Measurements from ENCODE around the gene CPN2. TPM values are rescaled to one million over a fixed set of nuclear protein-coding genes. Genes with fewer than 3 reads are reported as not detected.
A peak's percentile ranks its signal among the peaks of the same experiment; 100 is the strongest.

Gene CPN2
- polyA plus RNA-seq, 3 donors from 2014 or later: not detected

DNA sequence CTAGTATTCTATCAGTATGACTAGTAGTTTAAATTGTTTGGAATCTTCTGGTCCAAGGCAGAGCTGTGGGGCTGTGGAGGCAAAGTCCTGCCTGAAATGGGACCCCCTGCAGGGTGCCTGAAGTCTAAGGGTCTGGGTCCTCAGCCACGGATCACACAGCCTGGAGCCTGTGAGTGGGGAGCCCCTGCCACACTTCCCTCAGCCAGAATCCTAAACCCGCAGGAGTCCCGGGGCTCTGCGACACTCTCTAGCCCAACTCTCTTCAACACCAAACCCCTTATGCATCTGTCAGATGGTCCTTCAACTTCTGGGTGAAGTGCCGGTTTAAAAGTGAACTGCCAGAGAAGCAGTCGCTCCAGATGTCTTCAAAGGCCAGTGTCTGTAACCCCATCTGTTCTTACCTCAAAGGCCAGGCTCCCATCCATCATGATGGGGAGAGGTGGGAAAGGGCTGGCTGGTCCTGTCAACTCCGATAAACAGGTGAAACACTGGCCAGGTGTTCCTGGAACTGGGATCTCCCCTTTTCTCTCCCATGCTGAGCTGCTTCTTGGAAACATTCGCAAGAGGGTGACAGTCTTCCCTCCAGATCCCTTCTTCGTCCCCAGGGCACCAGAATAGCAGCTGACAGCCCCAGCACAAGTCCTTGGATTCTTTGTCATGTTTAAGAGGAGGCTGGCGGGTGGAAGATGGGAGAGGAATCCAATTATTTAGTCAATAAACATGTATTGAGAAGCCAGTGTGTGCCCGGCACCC, 45.6 kb downstream of the CPN2 start:
- Mint-ChIP-seq H3K36me3 (no peaks in the 10 kb centered on the region), H3K9me3 (peaks cover 0 to 3% (median 0%) of the 10 kb centered on the region in 6 donors), H3K4me3 (peak overlapping the region in 4 of 5 donors; percentile 26 to 82 (median 72)), H3K4me1 (peaks cover 7 to 37% of the 10 kb centered on the region in 2 donors), H3K27me3 (ENCODE audit: low read depth in 3 of 3) (peaks cover 4 to 16% (median 7%) of the 10 kb centered on the region in 3 donors), H3K27ac (no peak overlapping the region)
- no peak for DNase-seq

DNA sequence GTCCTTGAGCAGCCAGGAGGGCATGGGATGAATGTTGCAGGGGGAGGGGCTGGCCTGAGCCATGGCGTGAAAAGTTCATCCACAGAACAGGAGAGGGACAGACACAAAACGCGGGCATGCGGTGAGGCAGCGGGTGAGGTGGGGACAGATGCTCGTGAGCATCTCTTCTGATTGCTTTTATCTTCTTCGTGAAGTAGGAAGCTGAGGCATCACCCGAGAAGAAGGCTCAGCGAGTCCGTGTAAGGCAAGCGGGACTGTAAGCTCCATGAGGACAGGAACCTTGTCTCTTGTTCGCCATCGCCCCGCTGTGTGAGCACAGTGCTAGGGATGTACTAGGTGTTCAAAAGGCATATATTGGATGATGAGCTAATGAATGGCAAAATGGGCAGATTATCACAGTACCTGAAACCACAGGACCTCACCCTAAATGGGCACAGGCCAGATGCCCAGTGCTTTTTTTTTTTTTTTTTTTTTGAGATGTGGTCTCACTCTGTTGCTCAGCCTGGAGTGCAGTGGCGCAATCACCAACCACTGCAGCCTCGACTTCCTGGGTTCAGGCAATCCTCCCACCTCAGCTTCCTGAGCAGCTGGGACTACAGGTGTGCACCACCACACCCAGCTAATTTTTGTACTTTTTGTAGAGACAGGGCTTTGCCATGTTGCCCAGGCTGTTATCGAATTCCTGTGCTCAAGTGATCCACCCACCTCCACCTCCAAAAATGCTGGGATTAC, 46.8 kb downstream of the CPN2 start:
- H3K27me3 Mint-ChIP-seq (ENCODE audit: low read depth in 3 of 3): peaks cover 2 to 16% (median 4%) of the 10 kb centered on the region in 3 donors
- H3K9me3 Mint-ChIP-seq: peaks cover 0 to 3% (median 0%) of the 10 kb centered on the region in 6 donors
- H3K4me3 Mint-ChIP-seq: peak overlapping the region in 2 of 5 donors; percentile 8 to 27
- H3K27ac Mint-ChIP-seq: no peak overlapping the region
- peaks cover 16 to 44% of the 10 kb centered on the region in 2 donors for H3K4me1 Mint-ChIP-seq
- H3K36me3 Mint-ChIP-seq: no peaks in the 10 kb centered on the region
- DNase-seq: no peak

DNA sequence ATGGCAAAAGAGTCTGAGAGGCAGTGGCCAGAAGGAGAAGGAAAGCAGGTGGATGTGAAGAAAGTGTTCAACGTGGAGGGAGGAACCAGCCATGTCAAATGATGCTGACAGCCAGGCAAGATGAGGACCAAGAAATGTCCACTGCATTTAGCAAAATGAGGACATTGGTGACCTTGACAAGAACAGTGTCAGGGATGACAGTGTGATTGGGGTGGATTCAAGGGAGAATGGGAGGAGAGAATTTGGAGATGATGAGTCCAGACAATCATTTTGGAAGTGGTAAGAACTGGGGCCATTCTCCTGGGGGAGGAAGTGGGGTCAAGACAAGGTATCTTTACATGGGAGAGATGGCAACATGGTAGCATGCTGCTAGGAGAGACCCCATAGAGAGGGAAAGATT, 47.4 kb downstream of the CPN2 start:
- H3K36me3 Mint-ChIP-seq: no peaks in the 10 kb centered on the region
- peaks cover 4 to 16% (median 4%) of the 10 kb centered on the region in 3 donors for H3K27me3 Mint-ChIP-seq (ENCODE audit: low read depth in 3 of 3)
- DNase-seq: no peak
- H3K4me1 Mint-ChIP-seq: peaks cover 19 to 47% of the 10 kb centered on the region in 2 donors
- H3K27ac Mint-ChIP-seq: no peak overlapping the region
- H3K4me3 Mint-ChIP-seq: no peak overlapping the region
- peaks cover 0 to 3% (median 0%) of the 10 kb centered on the region in 6 donors for H3K9me3 Mint-ChIP-seq

DNA sequence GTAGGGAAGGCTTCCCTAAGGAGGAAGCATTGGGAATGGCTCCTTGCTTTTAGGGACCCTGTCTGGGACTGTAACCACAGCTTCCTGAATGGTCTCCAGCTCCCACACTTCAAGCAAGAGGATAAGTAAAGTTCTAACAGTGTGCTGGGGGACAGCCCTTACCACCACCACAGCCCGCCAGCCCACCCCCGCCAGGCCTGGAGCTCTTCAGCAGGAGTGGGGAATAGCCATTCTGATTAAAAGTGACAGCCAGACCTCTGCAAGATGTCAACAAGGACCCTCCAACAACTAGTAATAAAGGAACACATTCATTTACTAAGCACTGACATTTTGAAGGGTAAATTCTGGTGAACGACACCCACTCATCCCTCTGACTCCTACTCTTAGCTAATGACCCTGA, 49.4 kb downstream of the CPN2 start:
- Mint-ChIP-seq H3K36me3 (no peaks in the 10 kb centered on the region), H3K4me3 (no peak overlapping the region)
- DNase-seq: no peak

DNA sequence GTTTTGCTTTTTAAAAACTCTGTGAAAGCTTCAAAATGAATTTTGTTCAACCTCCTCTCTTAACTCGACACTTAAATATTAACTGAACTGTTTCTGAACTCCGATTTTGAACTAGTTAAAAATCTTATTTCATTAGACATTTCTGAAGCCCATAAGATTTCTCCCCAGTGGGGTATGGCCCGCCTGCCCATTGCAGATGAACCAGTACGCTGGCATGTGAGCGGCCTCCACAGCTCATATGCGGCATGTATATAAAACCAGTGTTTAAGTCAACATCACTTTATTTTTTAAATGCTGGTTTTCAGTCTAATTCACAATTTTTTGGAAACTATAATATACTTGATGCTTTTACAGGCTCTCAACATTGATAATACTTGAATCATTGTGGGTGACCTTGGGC, 50.2 kb downstream of the CPN2 start:
- no peak for DNase-seq
- Mint-ChIP-seq H3K4me1 (peaks cover 21 to 32% of the 10 kb centered on the region in 2 donors), H3K4me3 (peak overlapping the region in 1 of 5 donors; percentile 30), H3K9me3 (peaks cover 0 to 3% (median 0%) of the 10 kb centered on the region in 6 donors), H3K27ac (no peak overlapping the region), H3K36me3 (no peaks in the 10 kb centered on the region), H3K27me3 (ENCODE audit: low read depth in 3 of 3) (peaks cover 4 to 11% (median 6%) of the 10 kb centered on the region in 3 donors)

More for the DNA sequence above, 49.4 kb downstream of the CPN2 start:
- peaks cover 0 to 3% (median 0%) of the 10 kb centered on the region in 6 donors for H3K9me3 Mint-ChIP-seq
- H3K27me3 Mint-ChIP-seq (ENCODE audit: low read depth in 3 of 3): peaks cover 4 to 12% (median 6%) of the 10 kb centered on the region in 3 donors
- no peak overlapping the region for H3K27ac Mint-ChIP-seq
- peaks cover 21 to 40% of the 10 kb centered on the region in 2 donors for H3K4me1 Mint-ChIP-seq

DNA sequence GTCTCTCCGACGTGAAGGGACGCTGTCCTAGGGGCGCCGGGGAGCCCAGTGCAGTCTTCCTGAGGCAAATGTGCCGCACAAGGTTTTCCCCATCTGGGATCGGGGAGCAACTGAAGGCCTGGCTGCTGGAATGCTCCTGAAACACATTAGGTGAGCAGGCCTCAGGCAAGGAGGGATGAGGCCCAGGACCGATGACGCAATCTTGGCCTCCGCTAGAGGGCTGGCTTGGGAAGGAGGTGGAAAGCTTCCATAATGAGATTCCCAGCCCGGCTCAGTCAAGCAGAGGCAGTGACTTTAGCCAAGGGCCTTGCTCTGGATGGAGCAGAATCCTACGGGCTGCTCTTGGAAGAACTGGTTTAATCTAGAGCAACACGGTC, 50.8 kb downstream of the CPN2 start:
- peaks cover 4 to 8% (median 6%) of the 10 kb centered on the region in 3 donors for H3K27me3 Mint-ChIP-seq (ENCODE audit: low read depth in 3 of 3)
- H3K27ac Mint-ChIP-seq: no peak overlapping the region
- DNase-seq: no peak
- H3K4me1 Mint-ChIP-seq: peaks cover 21 to 26% of the 10 kb centered on the region in 2 donors
- no peaks in the 10 kb centered on the region for H3K36me3 Mint-ChIP-seq
- H3K4me3 Mint-ChIP-seq: peak overlapping the region in 3 of 5 donors; percentile 21 to 71 (median 51)
- H3K9me3 Mint-ChIP-seq: peaks cover 0 to 3% (median 0%) of the 10 kb centered on the region in 6 donors

DNA sequence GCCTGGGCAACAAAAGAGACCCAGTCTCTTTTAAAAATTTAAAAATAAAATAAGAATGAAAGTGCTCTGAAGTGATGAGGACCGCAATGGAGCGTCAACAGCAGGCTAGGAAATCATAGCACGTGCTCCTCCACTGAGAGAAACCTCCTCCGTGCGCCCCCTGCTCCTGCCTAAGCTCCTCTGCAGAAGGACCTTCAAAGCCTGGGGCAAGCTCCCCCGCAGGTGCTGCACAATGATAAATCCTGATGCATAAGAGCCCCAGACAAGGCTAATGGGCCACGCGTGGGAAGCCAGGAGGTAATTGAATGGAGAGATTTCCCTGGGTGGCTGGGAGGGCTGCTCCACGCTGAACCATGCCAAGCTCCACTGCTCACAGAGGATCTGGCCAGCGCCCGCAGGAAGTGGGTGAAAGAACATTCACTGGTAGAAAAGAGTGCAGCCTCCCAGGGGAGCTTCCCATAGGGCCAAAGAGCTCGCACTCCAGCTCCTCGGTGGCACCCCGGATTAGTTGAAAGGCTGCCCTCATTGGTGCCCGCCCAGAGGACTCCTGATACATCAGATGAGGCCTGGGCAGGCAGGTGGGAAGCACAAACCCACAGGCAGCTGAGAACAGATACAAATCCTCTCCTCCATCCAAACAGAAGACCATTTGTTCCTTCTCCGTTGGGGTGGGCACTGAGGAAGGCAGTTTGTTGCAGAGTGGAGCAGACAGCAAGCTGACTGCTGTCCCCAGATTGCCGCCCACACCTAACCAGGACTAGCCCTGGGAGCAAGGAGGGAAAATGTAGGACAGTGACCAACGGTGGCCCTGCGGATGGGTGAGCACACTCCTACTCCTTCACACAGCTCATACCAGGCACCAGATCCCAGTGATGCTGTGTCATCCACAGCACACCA, 52.5 kb downstream of the CPN2 start:
- Mint-ChIP-seq H3K36me3 (no peaks in the 10 kb centered on the region), H3K9me3 (no peaks in the 10 kb centered on the region), H3K27ac (no peak overlapping the region), H3K27me3 (ENCODE audit: low read depth in 3 of 3) (peaks cover 0 to 12% (median 8%) of the 10 kb centered on the region in 3 donors), H3K4me3 (no peak overlapping the region), H3K4me1 (peaks cover 15 to 21% of the 10 kb centered on the region in 2 donors)
- DNase-seq: no peak

GRCh38 chr3:194296454-194297263, 54.5 kb downstream of the CPN2 start:
- peaks cover 15 to 21% of the 10 kb centered on the region in 2 donors for H3K4me1 Mint-ChIP-seq
- no peak overlapping the region for H3K4me3 Mint-ChIP-seq

DNA sequence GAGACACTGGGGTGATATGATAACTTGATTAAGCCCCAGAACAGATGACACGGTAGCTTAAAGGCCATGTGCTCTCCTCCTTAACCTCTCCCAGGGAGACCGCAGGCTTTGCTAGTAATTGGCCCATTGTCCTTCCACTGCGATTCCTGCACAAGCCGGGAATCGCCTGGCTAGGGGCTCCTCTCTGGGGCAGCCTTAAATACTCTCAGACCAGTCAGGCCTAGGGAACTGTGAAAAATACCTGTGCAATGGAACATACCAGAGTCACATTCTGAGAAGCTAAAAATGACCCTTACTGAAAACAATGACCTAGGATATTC, 56.3 kb downstream of the CPN2 start:
- H3K9me3 Mint-ChIP-seq: peaks cover 0 to 2% (median 0%) of the 10 kb centered on the region in 6 donors
- peaks cover 5 to 14% (median 11%) of the 10 kb centered on the region in 3 donors for H3K27me3 Mint-ChIP-seq (ENCODE audit: low read depth in 3 of 3)
- no peaks in the 10 kb centered on the region for H3K36me3 Mint-ChIP-seq
- DNase-seq: no peak
- H3K4me1 Mint-ChIP-seq: peaks cover 6 to 8% of the 10 kb centered on the region in 2 donors
- no peak overlapping the region for H3K27ac Mint-ChIP-seq
- H3K4me3 Mint-ChIP-seq: no peak overlapping the region

More at GRCh38 chr3:194296454-194297263, 54.5 kb downstream of the CPN2 start:
- peaks cover 7 to 15% (median 8%) of the 10 kb centered on the region in 3 donors for H3K27me3 Mint-ChIP-seq (ENCODE audit: low read depth in 3 of 3)
- no peak for DNase-seq
- no peak overlapping the region for H3K27ac Mint-ChIP-seq
- H3K36me3 Mint-ChIP-seq: no peaks in the 10 kb centered on the region
- no peaks in the 10 kb centered on the region for H3K9me3 Mint-ChIP-seq

- Mint-ChIP-seq H3K27ac (no peak overlapping the region), H3K9me3 (peaks cover 0 to 2% (median 0%) of the 10 kb centered on the region in 6 donors), H3K4me3 (no peak overlapping the region)
These were observed 56.8 kb downstream of the CPN2 start for GRCh38 chr3:194294199-194294894.

GRCh38 chr3:194293546-194294198, 57.5 kb downstream of the CPN2 start:
- Mint-ChIP-seq H3K27me3 (ENCODE audit: low read depth in 3 of 3) (peaks cover 3 to 14% (median 11%) of the 10 kb centered on the region in 3 donors), H3K36me3 (no peaks in the 10 kb centered on the region), H3K9me3 (peaks cover 0 to 2% (median 0%) of the 10 kb centered on the region in 6 donors), H3K27ac (no peak overlapping the region), H3K4me3 (no peak overlapping the region), H3K4me1 (peaks cover 1 to 2% of the 10 kb centered on the region in 2 donors)
- no peak for DNase-seq

More at GRCh38 chr3:194294199-194294894, 56.8 kb downstream of the CPN2 start:
- DNase-seq: no peak
- Mint-ChIP-seq H3K4me1 (peaks cover 4 to 5% of the 10 kb centered on the region in 2 donors), H3K36me3 (no peaks in the 10 kb centered on the region), H3K27me3 (ENCODE audit: low read depth in 3 of 3) (peaks cover 5 to 14% (median 11%) of the 10 kb centered on the region in 3 donors)

DNA sequence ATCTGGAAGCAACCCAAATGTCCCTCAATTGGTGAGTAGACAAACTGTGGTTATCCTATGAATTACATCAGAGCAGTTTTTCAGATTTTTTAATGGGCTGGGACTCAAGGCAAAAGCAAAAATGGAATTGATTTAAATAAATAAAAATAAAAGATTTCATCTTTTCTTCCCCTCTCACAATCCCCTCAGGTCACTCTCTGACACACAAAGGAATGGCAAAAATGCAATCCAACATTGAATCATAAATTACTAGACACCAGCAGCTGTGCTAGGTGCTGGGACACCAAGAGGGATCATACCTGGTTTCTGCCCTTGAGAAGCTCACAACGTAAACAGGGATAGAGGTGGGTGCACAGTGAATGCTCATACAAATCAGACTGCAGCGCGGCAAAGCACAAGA, 58.8 kb downstream of the CPN2 start:
- no peaks in the 10 kb centered on the region for H3K36me3 Mint-ChIP-seq
- peaks cover 0 to 2% (median 0%) of the 10 kb centered on the region in 6 donors for H3K9me3 Mint-ChIP-seq
- H3K4me3 Mint-ChIP-seq: no peak overlapping the region
- H3K4me1 Mint-ChIP-seq: no peaks in the 10 kb centered on the region
- no peak for DNase-seq
- H3K27ac Mint-ChIP-seq: no peak overlapping the region
- peaks cover 2 to 14% (median 7%) of the 10 kb centered on the region in 3 donors for H3K27me3 Mint-ChIP-seq (ENCODE audit: low read depth in 3 of 3)

All from immature natural killer cell (primary cell).